Osteoblast (primary cell): ENCODE data around the gene VPS51. TPM values are rescaled to one million over a fixed set of nuclear protein-coding genes. Genes with fewer than 3 reads are reported as not detected.
A peak's percentile ranks its signal among the peaks of the same experiment; 100 is the strongest.

Source experiments
- DNase-seq: peaks from one replicate; pipeline ENCODE4 v3.0.0; 2011; ENCODE audit warnings: low spot score, mixed read lengths; ENCODE audit not compliant: insufficient read length; ENCODE audit errors: missing footprints
- H2AFZ ChIP-seq: 2 replicates; pipeline ENCODE4 v1.6.0; 2011; ENCODE audit warnings: mild to moderate bottlenecking, low read length
- H3K27ac ChIP-seq: 2 replicates; pipeline ENCODE4 v1.5.1; 2011; ENCODE audit warnings: mild to moderate bottlenecking, low read depth, low read length, moderate library complexity
- H3K27me3 ChIP-seq: 2 replicates; pipeline ENCODE4 v1.6.0; 2012; ENCODE audit warnings: mild to moderate bottlenecking, control low read depth, inconsistent platforms, low read length, moderate library complexity; ENCODE audit not compliant: insufficient read depth
- H3K36me3 ChIP-seq: 2 replicates; pipeline ENCODE4 v1.5.1; 2011; ENCODE audit warnings: mild to moderate bottlenecking, low read length, control low read depth, moderate library complexity; ENCODE audit not compliant: insufficient read depth
- H3K4me1 ChIP-seq: 2 replicates; pipeline ENCODE4 v1.5.1; 2011; ENCODE audit warnings: mild to moderate bottlenecking, low read length, control low read depth, moderate library complexity; ENCODE audit not compliant: insufficient read depth
- H3K4me2 ChIP-seq: 2 replicates; pipeline ENCODE4 v1.6.0; 2011; ENCODE audit warnings: mild to moderate bottlenecking, low read length; ENCODE audit not compliant: insufficient read depth
- H3K4me3 ChIP-seq: fragments of 200-600 bp; sonication (generic); 3 replicates; pipeline ENCODE4 v1.5.1; 2012; ENCODE audit warnings: mild to moderate bottlenecking, low read length, inconsistent platforms; ENCODE audit not compliant: insufficient read depth
- H3K79me2 ChIP-seq: 2 replicates; pipeline ENCODE4 v1.6.0; 2012; ENCODE audit warnings: mild to moderate bottlenecking, low read length, control low read depth, inconsistent platforms; ENCODE audit not compliant: insufficient read depth
- H3K9me3 ChIP-seq: 2 replicates; pipeline ENCODE4 v1.5.1; 2011; ENCODE audit warnings: low read depth, low read length, control low read depth
- H4K20me1 ChIP-seq: 2 replicates; pipeline ENCODE4 v1.6.0; 2012; ENCODE audit warnings: mild to moderate bottlenecking, low read length, control low read depth; ENCODE audit not compliant: insufficient read depth
- CTCF ChIP-seq: IDR thresholded peaks from 2 replicates; pipeline ENCODE4 v1.5.1; 2011; ENCODE audit warnings: mild to moderate bottlenecking, low read depth, low read length, moderate library complexity; ENCODE audit errors: extremely low read depth
- total RNA-seq: library from RNA; depleted of rRNA; stranded (reverse); fragments of >200 nt; gene quantifications from 2 replicates; pipeline ENCODE4 v1.2.3, GENCODE V29; 2012

VPS51 gene
- total RNA-seq, 1 donor: 153 TPM

DNA sequence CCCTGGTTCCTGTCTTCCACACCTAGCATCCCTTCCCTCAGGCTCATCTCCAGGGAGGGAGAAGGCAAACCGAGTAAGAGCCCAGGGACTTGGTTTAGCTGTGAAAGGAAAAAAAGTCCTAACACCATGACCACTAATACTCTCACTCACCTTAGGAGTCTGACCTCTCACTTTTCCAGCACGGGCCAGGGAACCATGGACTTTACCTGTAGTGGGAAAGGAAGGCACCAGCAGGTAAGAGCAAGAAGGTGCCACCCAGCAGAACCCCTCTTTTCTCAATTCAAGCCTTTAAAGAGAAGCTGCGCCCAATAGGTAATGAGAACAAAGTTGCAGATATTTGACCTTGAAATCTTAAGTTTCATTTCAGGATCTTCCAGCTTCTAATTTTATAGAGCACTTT lies 24.8 kb downstream of the VPS51 start:
- no peak for DNase-seq
- peak overlapping the region; percentile 82 for H3K27ac ChIP-seq
- no peaks in the 10 kb centered on the region for H3K9me3 ChIP-seq
- peak overlapping the region; percentile 87 for H3K4me3 ChIP-seq
- peak overlapping the region; percentile 99 for H3K4me2 ChIP-seq
- H3K36me3 ChIP-seq: peaks cover 54% of the 10 kb centered on the region
- peaks cover 57% of the 10 kb centered on the region for H3K79me2 ChIP-seq
- no peaks in the 10 kb centered on the region for H3K27me3 ChIP-seq
- H3K4me1 ChIP-seq: peaks cover 26% of the 10 kb centered on the region
- H2AFZ ChIP-seq: no peak overlapping the region
- H4K20me1 ChIP-seq: peaks cover 10% of the 10 kb centered on the region
- TF ChIP-seq CTCF: no peak

- Histone ChIP-seq H2AFZ (peak overlapping the region; percentile 87), H3K36me3 (peaks cover 57% of the 10 kb centered on the region), H4K20me1 (peaks cover 6% of the 10 kb centered on the region), H3K9me3 (no peaks in the 10 kb centered on the region), H3K27me3 (no peaks in the 10 kb centered on the region), H3K27ac (peak overlapping the region; percentile 82), H3K4me2 (peak overlapping the region; percentile 99), H3K4me1 (peaks cover 20% of the 10 kb centered on the region), H3K4me3 (peak overlapping the region; percentile 87), H3K79me2 (peaks cover 51% of the 10 kb centered on the region)
- DNase-seq: peak; percentile 89
- no peak for TF ChIP-seq CTCF
Measured at GRCh38 chr11:65121447-65121864, 25.4 kb downstream of the VPS51 start.

DNA sequence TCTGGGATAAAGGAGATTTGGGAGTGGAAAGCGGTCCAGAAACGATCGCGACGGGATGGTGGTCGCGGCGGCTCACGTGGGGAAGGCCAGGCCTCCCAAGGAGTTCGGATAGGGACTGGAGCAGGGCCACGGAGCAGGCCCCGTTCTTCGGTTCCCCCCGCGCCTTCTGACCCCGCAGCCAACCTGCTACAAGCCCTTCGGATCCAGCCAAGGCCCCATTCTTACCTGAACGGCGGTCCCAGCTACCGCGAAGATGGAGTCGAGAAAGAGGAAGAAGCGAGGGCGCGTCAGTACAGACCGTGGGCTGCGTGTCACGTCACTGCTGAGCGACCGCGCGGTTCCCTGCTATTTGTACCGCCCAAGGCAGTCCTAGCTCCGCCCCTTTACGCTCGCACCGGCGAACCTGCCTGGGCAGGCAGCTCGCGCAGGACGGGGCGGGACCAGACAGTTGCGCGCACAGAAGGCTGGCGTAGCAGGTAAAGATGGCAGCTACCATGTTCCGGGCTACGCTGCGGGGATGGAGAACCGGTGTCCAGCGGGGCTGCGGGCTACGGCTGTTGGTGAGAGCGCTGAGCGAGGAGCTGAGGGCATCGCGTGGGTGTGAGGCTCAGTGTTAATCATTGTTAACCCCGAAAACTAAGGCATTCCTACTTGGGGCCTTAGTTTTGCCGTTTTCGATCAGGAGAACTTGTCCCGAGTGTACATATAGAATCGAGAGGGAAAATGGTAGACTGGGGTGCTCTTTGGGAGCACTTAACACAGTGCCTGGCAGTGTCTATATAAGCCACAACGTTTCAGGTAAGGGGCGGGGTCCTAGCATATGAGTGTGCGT lies 26.1 kb downstream of the VPS51 start, which contains the start of the genes FAU and MRPL49:
Gene FAU (minus strand): TSS at position 270 of the 832 bp plus-strand sequence. CDS start 321 bp downstream, outside the sequence.
Gene MRPL49 (plus strand): TSS at position 457 of the 832 bp plus-strand sequence. CDS start 26 bp downstream, at position 483.
- peaks cover 63% of the 10 kb centered on the region for H3K36me3 ChIP-seq
- DNase-seq: peak; percentile 99
- no peaks in the 10 kb centered on the region for H3K27me3 ChIP-seq
- H3K4me3 ChIP-seq: peak within 1 kb of the TSS; percentile 87
- H3K79me2 ChIP-seq: peaks cover 48% of the 10 kb centered on the region
- H4K20me1 ChIP-seq: peaks cover 6% of the 10 kb centered on the region
- H3K4me2 ChIP-seq: peak within 1 kb of the TSS; percentile 99
- peak within 1 kb of the TSS; percentile 96 for H2AFZ ChIP-seq
- TF ChIP-seq CTCF: no peak
- peak within 1 kb of the TSS; percentile 82 for H3K27ac ChIP-seq
- peaks cover 15% of the 10 kb centered on the region for H3K4me1 ChIP-seq
- no peaks in the 10 kb centered on the region for H3K9me3 ChIP-seq
